H1 (cell line): ENCODE data around the gene PCGF3. TPM values are rescaled to one million over a fixed set of nuclear protein-coding genes. Genes with fewer than 3 reads are reported as not detected.

Source experiments
- CTCF ChIA-PET: fragments of 300-600 bp; sonication (Branson Sonifier 250); formaldehyde crosslinking; loops from one replicate; lab custom pipeline; 2021; ENCODE audit not compliant: partially characterized antibody; lab: Charles Lee
- POLR2A ChIA-PET: fragments of 300-600 bp; sonication (Branson Sonifier 250); formaldehyde crosslinking; loops from one replicate; lab custom pipeline; 2021; ENCODE audit warnings: inconsistent platforms; ENCODE audit not compliant: partially characterized antibody; lab: Charles Lee
- DNase-seq, 2 experiments: peaks; one replicate each; pipeline versions ENCODE4 v3.0.0 to v3.0.0-alpha.2; 2010 to 2022; ENCODE audit warnings: low spot score in 2 of 2, low read depth in 1 of 2, mixed read lengths in 1 of 2
- FAIRE-seq: peaks from 2 replicates; lab custom pipeline; 2011; peaks lifted over from hg19 to GRCh38; lab: Jason Lieb, UNC
- H2AFZ ChIP-seq: 2 replicates; pipeline ENCODE4 v1.8.1; 2012; ENCODE audit warnings: low read length, inconsistent platforms
- H2AK5ac ChIP-seq: 2 replicates; pipeline ENCODE4 v1.6.1; 2013; ENCODE audit warnings: low read depth, low read length
- H2BK120ac ChIP-seq: replicated peaks from 2 replicates; pipeline ENCODE3; 2013; ENCODE audit warnings: low read depth, low read length, inconsistent platforms
- H2BK12ac ChIP-seq: 2 replicates; pipeline ENCODE4 v1.6.1; 2013; ENCODE audit warnings: low read depth, low read length
- H2BK15ac ChIP-seq: 2 replicates; pipeline ENCODE4 v1.6.1; 2013; ENCODE audit warnings: low read length
- H2BK20ac ChIP-seq: 2 replicates; pipeline ENCODE4 v1.6.1; 2013; ENCODE audit warnings: low read length
- H2BK5ac ChIP-seq: 2 replicates; pipeline ENCODE4 v1.6.1; 2013; ENCODE audit warnings: low read depth, low read length
- H3K14ac ChIP-seq: 2 replicates; pipeline ENCODE4 v1.6.1; 2013; ENCODE audit warnings: inconsistent platforms; ENCODE audit not compliant: insufficient read length
- H3K18ac ChIP-seq: 2 replicates; pipeline ENCODE4 v1.6.1; 2013; ENCODE audit warnings: low read length; ENCODE audit errors: extremely low read depth
- H3K23ac ChIP-seq: 2 replicates; pipeline ENCODE4 v1.6.1; 2013; ENCODE audit warnings: inconsistent platforms; ENCODE audit not compliant: insufficient read length
- H3K23me2 ChIP-seq: 2 replicates; pipeline ENCODE4 v1.6.1; 2013; ENCODE audit warnings: low read depth, low read length
- H3K27ac ChIP-seq: 2 replicates; pipeline ENCODE4 v1.6.1; 2011; ENCODE audit warnings: low read depth, low read length, inconsistent platforms
- H3K27me3 ChIP-seq, 4 experiments: replicated peaks in 1 of 4; 1 replicate in 1 of 4; 2 replicates in 3 of 4; pipeline versions ENCODE4 v1.6.1 to v1.8.1; 2011 to 2013; ENCODE audit warnings: low read length in 3 of 4, mild to moderate bottlenecking in 3 of 4, inconsistent platforms in 2 of 4, mixed read lengths in 2 of 4, moderate library complexity in 1 of 4; ENCODE audit not compliant: control insufficient read depth in 3 of 4, insufficient read depth in 3 of 4; ENCODE audit errors: extremely low read depth in 1 of 4
- H3K36me3 ChIP-seq, 4 experiments: 2 replicates each; pipeline versions ENCODE4 v1.6.1 to v1.8.1; 2011 to 2013; ENCODE audit warnings: mild to moderate bottlenecking in 4 of 4, low read length in 3 of 4, moderate library complexity in 2 of 4, control low read depth in 1 of 4, inconsistent platforms in 1 of 4; ENCODE audit not compliant: insufficient read depth in 4 of 4, control insufficient read depth in 2 of 4
- H3K4ac ChIP-seq: replicated peaks from 2 replicates; pipeline ENCODE3; 2013; ENCODE audit warnings: low read length, low read depth, mixed read lengths, inconsistent platforms; ENCODE audit not compliant: insufficient read length
- H3K4me1 ChIP-seq, 4 experiments: replicated peaks in 1 of 4; 1 replicate in 1 of 4; 2 replicates in 3 of 4; pipeline versions ENCODE4 v1.6.1 to v1.8.1; 2011 to 2013; ENCODE audit warnings: low read length in 3 of 4, inconsistent platforms in 2 of 4, mixed read lengths in 1 of 4; ENCODE audit not compliant: insufficient read depth in 4 of 4, control insufficient read depth in 3 of 4
- H3K4me2 ChIP-seq, 2 experiments: 2 replicates each; pipeline versions ENCODE4 v1.6.1 to v1.8.1; 2011 to 2013; ENCODE audit warnings: low read depth in 2 of 2, low read length in 2 of 2, control low read depth in 1 of 2, inconsistent platforms in 1 of 2, mild to moderate bottlenecking in 1 of 2; ENCODE audit not compliant: insufficient read depth in 1 of 2
- H3K4me3 ChIP-seq, 4 experiments: fragments of 200-600, 300-600 bp in 1 of 4; sonication (generic), shearing (Covaris generic), sonication (Bioruptor Twin) in 1 of 4; 2 replicates each; pipeline versions ENCODE4 v1.5.1 to v1.8.1; 2011 to 2016; ENCODE audit warnings: low read length in 4 of 4, low read depth in 3 of 4, control low read depth in 2 of 4, inconsistent platforms in 2 of 4, mild to moderate bottlenecking in 2 of 4, mixed read lengths in 1 of 4, moderate library complexity in 1 of 4; ENCODE audit not compliant: insufficient read depth in 2 of 4; ENCODE audit errors: extremely low read depth in 1 of 4
- H3K56ac ChIP-seq: replicated peaks from 2 replicates; pipeline ENCODE3; 2013; ENCODE audit warnings: low read depth, mild to moderate bottlenecking, mixed read lengths, low read length, inconsistent platforms; ENCODE audit not compliant: insufficient read length
- H3K79me1 ChIP-seq: 2 replicates; pipeline ENCODE4 v1.6.1; 2013; ENCODE audit warnings: low read depth, low read length, control low read depth
- H3K79me2 ChIP-seq, 2 experiments: 2 replicates each; pipeline versions ENCODE4 v1.6.1 to v1.8.1; 2012 to 2013; ENCODE audit warnings: low read length in 2 of 2, mild to moderate bottlenecking in 2 of 2, inconsistent platforms in 1 of 2; ENCODE audit not compliant: insufficient read depth in 2 of 2, control insufficient read depth in 1 of 2
- H3K9ac ChIP-seq, 4 experiments: replicated peaks in 1 of 4; 1 replicate in 1 of 4; 2 replicates in 3 of 4; pipeline versions ENCODE4 v1.6.1 to v1.8.1; 2011 to 2013; ENCODE audit warnings: low read depth in 3 of 4, low read length in 3 of 4, control low read depth in 2 of 4, mild to moderate bottlenecking in 2 of 4, moderate library complexity in 2 of 4, inconsistent platforms in 1 of 4; ENCODE audit errors: extremely low read depth in 1 of 4
- H3K9me3 ChIP-seq, 2 experiments: 2 replicates each; pipeline versions ENCODE4 v1.6.1 to v1.8.1; 2012 to 2013; ENCODE audit warnings: mild to moderate bottlenecking in 2 of 2, moderate library complexity in 2 of 2, control low read depth in 1 of 2, inconsistent platforms in 1 of 2, low read depth in 1 of 2, low read length in 1 of 2, mixed read lengths in 1 of 2; ENCODE audit not compliant: insufficient read depth in 2 of 2
- H4K20me1 ChIP-seq, 2 experiments: replicated peaks in 1 of 2; 2 replicates each; pipeline versions ENCODE3 to v1.8.1; 2011 to 2013; ENCODE audit warnings: inconsistent platforms in 2 of 2, low read length in 2 of 2, mild to moderate bottlenecking in 1 of 2; ENCODE audit not compliant: insufficient read depth in 2 of 2, control insufficient read depth in 1 of 2
- H4K5ac ChIP-seq: 2 replicates; pipeline ENCODE4 v1.6.1; 2013; ENCODE audit warnings: low read length, low read depth, mixed read lengths, inconsistent platforms; ENCODE audit not compliant: insufficient read length
- H4K8ac ChIP-seq: 2 replicates; pipeline ENCODE4 v1.8.0; 2013; ENCODE audit warnings: mild to moderate bottlenecking, moderate library complexity, low read length, inconsistent platforms; ENCODE audit not compliant: insufficient read depth; ENCODE audit errors: extremely low read depth
- H4K91ac ChIP-seq: replicated peaks from 2 replicates; pipeline ENCODE3; 2013; ENCODE audit warnings: low read length, mixed read lengths, inconsistent platforms; ENCODE audit not compliant: insufficient read length
- BACH1 ChIP-seq: IDR thresholded peaks from 2 replicates; pipeline ENCODE4 v1.6.1; 2012; ENCODE audit warnings: low read length, improper control_type of control experiment
- EP300 ChIP-seq, 2 experiments: IDR thresholded peaks; 1 replicate in 1 of 2; 2 replicates in 1 of 2; pipeline ENCODE4 v1.6.1; 2011 to 2012; ENCODE audit warnings: low read depth in 2 of 2, low read length in 2 of 2, mild to moderate bottlenecking in 2 of 2, borderline replicate concordance in 1 of 2, inconsistent platforms in 1 of 2, moderate library complexity in 1 of 2
- GABPA ChIP-seq: IDR thresholded peaks from 2 replicates; pipeline ENCODE4 v1.6.1; 2011; ENCODE audit warnings: mild to moderate bottlenecking, low read length, moderate library complexity, borderline replicate concordance; ENCODE audit not compliant: insufficient read depth
- RAD21 ChIP-seq, 2 experiments: IDR thresholded peaks in 1 of 2; conservative IDR thresholded peaks in 1 of 2; 2 replicates each; pipeline ENCODE4 v1.6.1; 2011; ENCODE audit warnings: low read depth in 2 of 2, low read length in 2 of 2, improper control_type of control experiment in 1 of 2, inconsistent platforms in 1 of 2, mild to moderate bottlenecking in 1 of 2, moderate library complexity in 1 of 2
- TBP ChIP-seq: IDR thresholded peaks from 2 replicates; pipeline ENCODE4 v1.6.1; 2011; ENCODE audit warnings: low read depth, low read length, improper control_type of control experiment
- TCF12 ChIP-seq: IDR thresholded peaks from 2 replicates; pipeline ENCODE4 v1.6.1; 2011; ENCODE audit warnings: low read depth, mild to moderate bottlenecking, low read length
- WGBS, 2 experiments: shearing (Covaris generic) in 1 of 2; methylation state at CpG; one replicate each; pipeline versions ENCODE4 v1.1.6 to v1.1.7; 2013 to 2015; ENCODE audit warnings: low lambda C conversion rate in 2 of 2, mixed read lengths in 2 of 2, inconsistent platforms in 1 of 2, low coverage in 1 of 2, missing lambda C conversion rate in 1 of 2; ENCODE audit not compliant: insufficient replicate concordance in 2 of 2, insufficient coverage in 1 of 2, insufficient read length in 1 of 2; ENCODE audit errors: extremely low coverage in 1 of 2, missing lambda C conversion rate in 1 of 2; 5-methylcytosine and 5-hydroxymethylcytosine counted together
- polyA plus RNA-seq, 7 experiments: library from polyadenylated mRNA; depleted of rRNA in 3 of 7; stranded (reverse) in 5 of 7; unstranded in 2 of 7; fragments of >200 nt in 5 of 7; fragments of 200-250 nt in 2 of 7; gene quantifications; 1 replicate in 5 of 7; 2 replicates in 1 of 7; 4 replicates in 1 of 7; pipeline versions ENCODE4 v1.2.1 to v1.2.3, GENCODE V29; 2011 to 2013; ENCODE audit warnings: missing spikeins in 2 of 7, mixed read lengths in 2 of 7
- total RNA-seq: library from RNA; stranded (reverse); fragmentation: NEBNext Ultra II Directional; extraction: Animal tissue kit (Norgen Biotek cat#: 25700); gene quantifications from 2 replicates; pipeline ENCODE4 v1.2.1, GENCODE V29; 2021
- TF ChIP-seq, protein P1 (sequence below): IDR thresholded peaks from 2 replicates; pipeline ENCODE4 v1.6.1; 2012; ENCODE audit warnings: inconsistent platforms
- TF ChIP-seq, protein P2 (sequence below), 3 experiments: IDR thresholded peaks; 1 replicate in 2 of 3; 2 replicates in 1 of 3; pipeline versions ENCODE4 v1.5.1 to v1.6.1; 2011; ENCODE audit warnings: low read length in 3 of 3, mild to moderate bottlenecking in 3 of 3, inconsistent platforms in 2 of 3, low read depth in 1 of 3, moderate library complexity in 1 of 3; ENCODE audit not compliant: insufficient read depth in 1 of 3; ENCODE audit errors: control extremely low read depth in 1 of 3

PCGF3 gene
- total and polyA plus RNA-seq, 2 of the 8 experiments (the other 6 are each of a cell fraction or from before 2014, with no cell fraction given): 52.7 to 52.9 TPM

DNA sequence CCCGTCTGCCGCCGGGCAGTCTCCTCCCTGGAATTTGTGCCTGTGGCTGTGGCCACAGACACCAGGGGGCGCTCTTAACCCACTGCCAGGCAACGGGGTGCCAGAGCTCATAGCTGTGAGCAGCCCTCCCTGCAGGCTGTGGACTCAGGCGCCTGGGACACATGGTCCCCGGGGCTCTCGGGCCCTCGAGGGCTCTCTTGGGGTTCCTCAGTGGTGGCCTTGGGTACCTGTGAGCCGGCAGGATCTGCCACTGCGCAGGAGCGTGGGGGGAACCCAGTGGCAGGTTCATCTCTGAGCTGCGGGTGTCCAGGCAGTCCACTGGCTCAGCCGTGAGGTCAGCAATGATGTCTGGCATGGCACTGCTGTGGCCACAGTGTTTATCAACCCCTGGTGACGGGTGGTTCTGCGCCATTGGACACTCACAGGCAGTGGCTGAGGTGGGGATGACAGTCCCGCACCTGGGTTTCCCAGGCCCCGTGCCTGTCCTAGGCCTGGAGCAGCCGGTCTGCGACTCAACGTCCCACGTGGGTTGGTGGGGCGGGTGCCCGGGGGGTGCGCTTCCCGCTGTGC lies 37.2 kb downstream of the PCGF3 start:
- Histone ChIP-seq H2BK120ac (no peak overlapping the region), H3K36me3 (peaks cover under 1 to 20% (median 13%) of the 10 kb centered on the region in 4 experiments; a peak in 5 of 8 replicates), H3K4me1 (no peaks in the 10 kb centered on the region), H3K9ac (no peak overlapping the region), H3K4me2 (no peak overlapping the region), H3K4me3 (no peak overlapping the region), H2BK20ac (no peak overlapping the region), H3K9me3 (no peaks in the 10 kb centered on the region; a peak in 1 of 4 replicates), H3K27me3 (no peaks in the 10 kb centered on the region), H3K14ac (no peak overlapping the region), H2BK12ac (no peak overlapping the region), H2BK15ac (no peak overlapping the region), H3K79me1 (no peaks in the 10 kb centered on the region), H3K79me2 (no peaks in the 10 kb centered on the region), H4K20me1 (peaks cover 9 to 15% of the 10 kb centered on the region in 2 experiments), H3K27ac (no peak overlapping the region), H3K23me2 (no peaks in the 10 kb centered on the region), H4K8ac (peak overlapping the region; percentile 86), H2BK5ac (no peak overlapping the region), H4K5ac (no peak overlapping the region), H2AK5ac (no peak overlapping the region), H3K18ac (no peak overlapping the region), H3K4ac (no peak overlapping the region), H2AFZ (no peak overlapping the region), H3K23ac (no peak overlapping the region), H3K56ac (no peak overlapping the region), H4K91ac (no peak overlapping the region)
- WGBS, 2 experiments: 76% methylated on average over 26 of the region's 26 CpGs; no CpG with 5 or more reads in 1 of the 2 experiments
- FAIRE-seq (no peak), DNase-seq (peak in 1 of 2 experiments; percentile 94)
- ChIA-PET CTCF (interaction anchor here (0.7 to 3.4 kb wide), 32 partner anchors 9 to 408 kb away, joined by 3 to 30 read pairs (median 5); no protein-coding TSS in a partner anchor), POLR2A (interaction anchor here (0.9 to 1.1 kb wide), 2 partner anchors 67 to 155 kb away, joined by 3 read pairs; no protein-coding TSS in a partner anchor)
- TF ChIP-seq BACH1 (0 out of 2 replicates have a peak, but pooled peaks have one; percentile 15), RAD21 (IDR thresholded peaks at IDR 0.05 in 1 of 2, conservative IDR thresholded peaks at IDR 0.05 in 1 of 2; ENCODE audit: low read depth in 2 of 2, low read length in 2 of 2) (peak; percentile 88 to 91), TBP (no peak), EP300 (IDR thresholded peaks at IDR 0.05; ENCODE audit: borderline replicate concordance in 1 of 2, low read depth in 2 of 2, low read length in 2 of 2) (no peak), TCF12 (no peak), GABPA (peak; percentile 77; the same call in 1 of the 2 replicates)
- TF ChIP-seq, protein P1, sequence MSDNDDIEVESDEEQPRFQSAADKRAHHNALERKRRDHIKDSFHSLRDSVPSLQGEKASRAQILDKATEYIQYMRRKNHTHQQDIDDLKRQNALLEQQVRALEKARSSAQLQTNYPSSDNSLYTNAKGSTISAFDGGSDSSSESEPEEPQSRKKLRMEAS: peak; percentile 53; the same call in 1 of the 2 replicates
- TF ChIP-seq, protein P2, sequence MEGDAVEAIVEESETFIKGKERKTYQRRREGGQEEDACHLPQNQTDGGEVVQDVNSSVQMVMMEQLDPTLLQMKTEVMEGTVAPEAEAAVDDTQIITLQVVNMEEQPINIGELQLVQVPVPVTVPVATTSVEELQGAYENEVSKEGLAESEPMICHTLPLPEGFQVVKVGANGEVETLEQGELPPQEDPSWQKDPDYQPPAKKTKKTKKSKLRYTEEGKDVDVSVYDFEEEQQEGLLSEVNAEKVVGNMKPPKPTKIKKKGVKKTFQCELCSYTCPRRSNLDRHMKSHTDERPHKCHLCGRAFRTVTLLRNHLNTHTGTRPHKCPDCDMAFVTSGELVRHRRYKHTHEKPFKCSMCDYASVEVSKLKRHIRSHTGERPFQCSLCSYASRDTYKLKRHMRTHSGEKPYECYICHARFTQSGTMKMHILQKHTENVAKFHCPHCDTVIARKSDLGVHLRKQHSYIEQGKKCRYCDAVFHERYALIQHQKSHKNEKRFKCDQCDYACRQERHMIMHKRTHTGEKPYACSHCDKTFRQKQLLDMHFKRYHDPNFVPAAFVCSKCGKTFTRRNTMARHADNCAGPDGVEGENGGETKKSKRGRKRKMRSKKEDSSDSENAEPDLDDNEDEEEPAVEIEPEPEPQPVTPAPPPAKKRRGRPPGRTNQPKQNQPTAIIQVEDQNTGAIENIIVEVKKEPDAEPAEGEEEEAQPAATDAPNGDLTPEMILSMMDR (IDR thresholded peaks at IDR 0.05; ENCODE audit: control extremely low read depth in 1 of 3, insufficient read depth in 1 of 3, low read depth in 1 of 3, low read length in 3 of 3): peak in 2 of 3 experiments; percentile 86 to 94; a peak in 3 of 4 replicates
